ENCODE measurements around the gene NBPF3.
"Not testable (repeated sequence)": the region's sequence is repeated elsewhere in the genome, so short reads cannot be mapped to it uniquely, and the experiment has no call there.

Gene NBPF3

GRCh38 chr1:21439345-21439720 is 604 bp upstream of the NBPF3 start:
- FAIRE-seq = no peak

GRCh38 chr1:21440630-21441125 is 741 bp downstream of the NBPF3 start:
- FAIRE-seq = not testable (repeated sequence)

- FAIRE-seq = not testable (repeated sequence)
These were observed 6.7 kb downstream of the NBPF3 start for GRCh38 chr1:21446647-21447046.

GRCh38 chr1:21447311-21447710 is 7.4 kb downstream of the NBPF3 start:
- no peak for FAIRE-seq

- FAIRE-seq = no peak
These were observed 10.0 kb downstream of the NBPF3 start for GRCh38 chr1:21449906-21450305.

- FAIRE-seq = no peak
These were observed 11.3 kb downstream of the NBPF3 start for GRCh38 chr1:21451212-21451611.

GRCh38 chr1:21451981-21452411 is 12.1 kb downstream of the NBPF3 start:
- FAIRE-seq = no peak

GRCh38 chr1:21453964-21454614 is 14.2 kb downstream of the NBPF3 start:
- not testable (repeated sequence) for FAIRE-seq

- not testable (repeated sequence) for FAIRE-seq
These were observed 15.0 kb downstream of the NBPF3 start for GRCh38 chr1:21454904-21455303.

GRCh38 chr1:21457654-21458053 is 17.7 kb downstream of the NBPF3 start:
- no peak for FAIRE-seq

GRCh38 chr1:21465127-21465526 is 25.2 kb downstream of the NBPF3 start:
- not testable (repeated sequence) for FAIRE-seq

GRCh38 chr1:21467946-21468345 is 28.0 kb downstream of the NBPF3 start:
- not testable (repeated sequence) for FAIRE-seq

GRCh38 chr1:21468599-21468998 is 28.7 kb downstream of the NBPF3 start:
- no peak for FAIRE-seq

GRCh38 chr1:21469581-21469980 is 29.6 kb downstream of the NBPF3 start:
- FAIRE-seq = no peak

- FAIRE-seq = no peak
These were observed 32.9 kb downstream of the NBPF3 start for GRCh38 chr1:21472861-21473260.

GRCh38 chr1:21478356-21478755 is 38.4 kb downstream of the NBPF3 start:
- FAIRE-seq = no peak

GRCh38 chr1:21483881-21484280 is 43.9 kb downstream of the NBPF3 start:
- FAIRE-seq = not testable (repeated sequence)

GRCh38 chr1:21489146-21489545 is 49.2 kb downstream of the NBPF3 start:
- FAIRE-seq = no peak

GRCh38 chr1:21490774-21491487 is 51.0 kb downstream of the NBPF3 start:
- FAIRE-seq = no peak

- FAIRE-seq = no peak
These were observed 51.8 kb downstream of the NBPF3 start for GRCh38 chr1:21491488-21492355.

GRCh38 chr1:21492356-21492625 is 52.4 kb downstream of the NBPF3 start:
- FAIRE-seq = no peak

GRCh38 chr1:21494196-21494595 is 54.3 kb downstream of the NBPF3 start:
- no peak for FAIRE-seq

GRCh38 chr1:21495225-21495820 is 55.4 kb downstream of the NBPF3 start:
- no peak for FAIRE-seq
